ENCODE measurements around the gene ZNF592.

Gene ZNF592

DNA sequence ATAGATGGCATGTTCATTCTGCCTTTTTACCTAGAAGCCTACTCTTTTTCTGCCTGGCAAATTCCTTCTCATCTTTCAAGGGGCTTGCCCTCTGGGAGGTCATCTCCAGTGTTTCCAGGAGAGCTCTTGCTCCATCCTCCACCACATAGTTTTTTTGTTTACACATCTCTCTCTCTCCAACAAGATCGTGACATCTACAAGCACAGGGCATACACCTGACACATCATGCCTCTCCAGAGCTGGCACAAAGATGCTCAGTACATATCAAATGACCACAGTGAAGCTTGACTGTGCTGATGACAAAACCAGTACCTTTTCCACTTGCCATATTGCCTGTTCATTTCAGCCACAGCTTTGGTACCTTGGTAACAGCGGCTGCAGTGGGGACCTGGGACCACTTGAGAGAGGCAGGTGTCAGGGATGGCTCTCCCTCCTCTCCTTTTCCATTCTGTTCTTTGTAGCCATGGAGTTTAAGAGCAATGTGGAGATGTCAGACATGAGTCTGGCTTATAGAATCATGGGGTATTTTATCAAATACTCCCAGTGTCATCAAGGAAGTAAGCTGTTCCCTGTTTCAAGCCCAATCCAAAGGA lies 84.2 kb downstream of the ZNF592 start:
- no peak for DNase-seq (ENCODE audit: low read depth)
- TF ChIP-seq, protein P1, sequence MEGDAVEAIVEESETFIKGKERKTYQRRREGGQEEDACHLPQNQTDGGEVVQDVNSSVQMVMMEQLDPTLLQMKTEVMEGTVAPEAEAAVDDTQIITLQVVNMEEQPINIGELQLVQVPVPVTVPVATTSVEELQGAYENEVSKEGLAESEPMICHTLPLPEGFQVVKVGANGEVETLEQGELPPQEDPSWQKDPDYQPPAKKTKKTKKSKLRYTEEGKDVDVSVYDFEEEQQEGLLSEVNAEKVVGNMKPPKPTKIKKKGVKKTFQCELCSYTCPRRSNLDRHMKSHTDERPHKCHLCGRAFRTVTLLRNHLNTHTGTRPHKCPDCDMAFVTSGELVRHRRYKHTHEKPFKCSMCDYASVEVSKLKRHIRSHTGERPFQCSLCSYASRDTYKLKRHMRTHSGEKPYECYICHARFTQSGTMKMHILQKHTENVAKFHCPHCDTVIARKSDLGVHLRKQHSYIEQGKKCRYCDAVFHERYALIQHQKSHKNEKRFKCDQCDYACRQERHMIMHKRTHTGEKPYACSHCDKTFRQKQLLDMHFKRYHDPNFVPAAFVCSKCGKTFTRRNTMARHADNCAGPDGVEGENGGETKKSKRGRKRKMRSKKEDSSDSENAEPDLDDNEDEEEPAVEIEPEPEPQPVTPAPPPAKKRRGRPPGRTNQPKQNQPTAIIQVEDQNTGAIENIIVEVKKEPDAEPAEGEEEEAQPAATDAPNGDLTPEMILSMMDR (conservative IDR thresholded peaks at IDR 0.05; ENCODE audit: low read depth, low read length), result no peak

GRCh38 chr15:84833447-84834228 lies 85.2 kb downstream of the ZNF592 start:
- TF ChIP-seq, protein P1 (conservative IDR thresholded peaks at IDR 0.05; ENCODE audit: low read depth, low read length), result no peak
- no peak overlapping the region for H3K4me3 ChIP-seq (ENCODE audit: low read depth, low read length)
- DNase-seq (ENCODE audit: low read depth), result peak; percentile 77

More for the DNA sequence above, 84.2 kb downstream of the ZNF592 start:
- H3K4me3 ChIP-seq (ENCODE audit: low read depth, low read length), result no peak overlapping the region

- H3K4me3 ChIP-seq (ENCODE audit: low read depth, low read length), result no peak overlapping the region
- no peak for DNase-seq (ENCODE audit: low read depth)
- TF ChIP-seq, protein P1 (conservative IDR thresholded peaks at IDR 0.05; ENCODE audit: low read depth, low read length), result no peak
Observed at GRCh38 chr15:84834229-84834955, 86.0 kb downstream of the ZNF592 start.

DNA sequence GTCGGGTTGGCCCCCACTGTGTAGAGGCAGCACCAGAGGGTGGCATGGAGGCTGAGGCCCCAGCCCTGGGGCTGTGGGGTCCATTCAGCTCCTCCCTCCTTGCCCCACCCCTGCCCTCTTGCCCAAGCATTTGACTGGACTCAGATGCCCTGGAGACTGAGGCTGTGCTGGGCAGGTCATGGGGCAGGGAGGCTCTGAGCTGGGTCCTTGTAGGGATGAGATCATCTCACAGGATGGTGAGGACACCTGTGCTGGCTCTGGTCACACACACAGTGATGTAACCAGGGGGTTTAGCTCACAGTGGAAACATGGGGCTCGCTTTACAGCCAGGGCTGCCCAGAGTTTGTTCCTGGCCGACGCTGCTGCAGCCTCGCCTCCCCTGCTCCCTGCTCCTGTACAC lies 86.6 kb downstream of the ZNF592 start:
- no peak overlapping the region for H3K4me3 ChIP-seq (ENCODE audit: low read depth, low read length)
- TF ChIP-seq, protein P1 (conservative IDR thresholded peaks at IDR 0.05; ENCODE audit: low read depth, low read length), result no peak
- DNase-seq (ENCODE audit: low read depth), result no peak

GRCh38 chr15:84835661-84836337 lies 87.4 kb downstream of the ZNF592 start:
- TF ChIP-seq, protein P1 (conservative IDR thresholded peaks at IDR 0.05; ENCODE audit: low read depth, low read length), result no peak
- H3K4me3 ChIP-seq (ENCODE audit: low read depth, low read length), result no peak overlapping the region
- DNase-seq (ENCODE audit: low read depth), result no peak

- DNase-seq (ENCODE audit: low read depth), result no peak
- TF ChIP-seq, protein P1 (conservative IDR thresholded peaks at IDR 0.05; ENCODE audit: low read depth, low read length), result no peak
- no peak overlapping the region for H3K4me3 ChIP-seq (ENCODE audit: low read depth, low read length)
Observed at GRCh38 chr15:84836844-84837243, 88.5 kb downstream of the ZNF592 start.
